Lung (tissue), 12 donors: ENCODE data around the gene ZNF521. TPM values are rescaled to one million over a fixed set of nuclear protein-coding genes. Genes with fewer than 3 reads are reported as not detected.
A peak's percentile ranks its signal among the peaks of the same experiment; 100 is the strongest.

Source experiments
- ATAC-seq: fragments of 200-7000 bp; cut with Tn5 transposase; one replicate; pipeline ENCODE4 v1.9.1; 2020; ENCODE audit warnings: moderate number of reproducible peaks; ENCODE audit not compliant: insufficient read depth, low FRiP score
- DNase-seq, 3 donors: peaks; one replicate each; pipeline ENCODE4 v3.0.0-alpha.2; 2013 to 2017
- H3K27ac ChIP-seq, 2 donors: one replicate each; pipeline ENCODE4 v1.5.1; 2013; ENCODE audit warnings: mild to moderate bottlenecking in 2 of 2, moderate library complexity in 2 of 2, control low read depth in 1 of 2, inconsistent platforms in 1 of 2, low read depth in 1 of 2, low read length in 1 of 2
- H3K27me3 ChIP-seq, 3 donors: one replicate each; pipeline ENCODE4 v1.5.1; 2013; ENCODE audit warnings: low read length in 2 of 3; ENCODE audit not compliant: control insufficient read depth in 3 of 3, insufficient read depth in 3 of 3
- H3K36me3 ChIP-seq, 4 donors: one replicate each; pipeline ENCODE4 v1.5.1; 2013; ENCODE audit warnings: low read length in 4 of 4, mild to moderate bottlenecking in 1 of 4, moderate library complexity in 1 of 4; ENCODE audit not compliant: control insufficient read depth in 4 of 4, insufficient read depth in 4 of 4
- H3K4me1 ChIP-seq, 5 donors: one replicate each; pipeline ENCODE4 v1.5.1; 2013; ENCODE audit warnings: low read length in 5 of 5, mild to moderate bottlenecking in 2 of 5, moderate library complexity in 1 of 5; ENCODE audit not compliant: control insufficient read depth in 5 of 5, insufficient read depth in 5 of 5
- H3K4me3 ChIP-seq: one replicate; pipeline ENCODE4 v1.5.1; 2013; ENCODE audit warnings: mild to moderate bottlenecking, control low read depth, moderate library complexity
- H3K9ac ChIP-seq, 2 donors: one replicate each; pipeline ENCODE4 v1.5.1; 2013; ENCODE audit warnings: low read length in 2 of 2, control low read depth in 1 of 2; ENCODE audit not compliant: insufficient read depth in 1 of 2
- H3K9me3 ChIP-seq, 4 donors: one replicate each; pipeline ENCODE4 v1.5.1; 2013; ENCODE audit warnings: low read length in 3 of 4, mild to moderate bottlenecking in 1 of 4, moderate library complexity in 1 of 4; ENCODE audit not compliant: control insufficient read depth in 4 of 4, insufficient read depth in 3 of 4
- WGBS, 2 donors: extraction: QIAGEN DNeasy Blood & Tissue Kit; methylation state at CpG; one replicate each; pipeline ENCODE4 v1.1.7; 2013; 5-methylcytosine and 5-hydroxymethylcytosine counted together
- polyA plus RNA-seq, 2 donors: library from polyadenylated mRNA; stranded (reverse); fragments of 200-250 nt; gene quantifications; one replicate each; pipeline ENCODE4 v1.2.1, GENCODE V29; 2013
- total RNA-seq, 2 donors: library from RNA; depleted of rRNA in 1 of 2; stranded (reverse); fragments of >200 nt in 1 of 2; gene quantifications; one replicate each; pipeline ENCODE4 v1.2.1, GENCODE V29; 2014 to 2021
- TF ChIP-seq, protein P1 (sequence below): IDR thresholded peaks from 2 replicates; pipeline ENCODE4 v1.5.1; 2012; ENCODE audit warnings: mild to moderate bottlenecking; ENCODE audit errors: control extremely low read depth, extremely low read depth
- donor health status: control.
- donor health status: control.
- donor health status: Bipolar disorder and iron deficiency.
- donor health status: healthy.
- donor health status: DM: yes; HTN: yes; CAD: no.

The ZNF521 gene
- total and polyA plus RNA-seq, 4 donors: 1.5 to 48.8 (median 10.7) TPM

DNA sequence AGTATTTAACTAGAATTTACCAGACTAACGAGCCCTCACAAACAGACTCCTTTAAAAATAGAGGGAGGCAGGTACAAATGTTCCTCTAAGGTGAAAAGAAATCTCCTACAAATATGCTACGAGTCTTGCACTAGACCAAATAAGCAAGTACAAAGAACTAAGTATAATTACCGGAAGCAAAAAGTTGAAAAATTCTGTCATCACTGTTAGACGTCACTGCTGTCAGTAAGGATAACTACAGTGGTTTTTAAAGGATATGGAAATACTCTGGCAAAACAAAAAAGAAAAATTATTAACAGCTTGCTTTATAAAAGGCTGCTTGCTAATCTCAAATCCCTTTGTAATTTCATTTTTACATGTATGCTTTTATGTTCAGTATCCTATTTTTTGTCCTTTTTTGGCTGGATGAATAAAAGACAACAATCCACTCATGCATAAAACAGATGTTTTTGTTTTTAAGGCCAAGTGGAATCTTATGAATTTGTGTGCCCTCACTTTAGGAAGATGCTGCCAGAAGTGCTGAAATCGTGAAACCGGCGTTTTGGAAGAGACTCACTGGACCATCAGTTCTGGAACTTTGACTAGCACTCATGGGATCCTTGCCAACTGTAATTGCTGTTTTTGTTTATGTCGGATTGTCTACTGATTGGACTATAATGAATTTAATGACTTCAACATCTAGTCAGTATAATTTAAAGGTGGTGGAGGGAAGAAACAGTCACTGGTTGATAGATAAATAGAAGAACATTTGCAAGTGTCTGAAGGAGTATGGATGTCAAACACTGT, 6.7 kb downstream of the ZNF521 start:
- Histone ChIP-seq H3K27ac (peak overlapping the region in 1 of 2 donors; percentile 29), H3K4me1 (peaks cover 1 to 44% (median 7%) of the 10 kb centered on the region in 5 donors), H3K27me3 (no peaks in the 10 kb centered on the region), H3K9me3 (no peaks in the 10 kb centered on the region), H3K9ac (no peak overlapping the region), H3K4me3 (no peak overlapping the region), H3K36me3 (no peaks in the 10 kb centered on the region)
- WGBS, 2 donors: 61 to 79% methylated on average over 8 of the region's 8 CpGs
- DNase-seq (peak; percentile 45 to 80 (median 78)), ATAC-seq (no peak)
- TF ChIP-seq, protein P1, sequence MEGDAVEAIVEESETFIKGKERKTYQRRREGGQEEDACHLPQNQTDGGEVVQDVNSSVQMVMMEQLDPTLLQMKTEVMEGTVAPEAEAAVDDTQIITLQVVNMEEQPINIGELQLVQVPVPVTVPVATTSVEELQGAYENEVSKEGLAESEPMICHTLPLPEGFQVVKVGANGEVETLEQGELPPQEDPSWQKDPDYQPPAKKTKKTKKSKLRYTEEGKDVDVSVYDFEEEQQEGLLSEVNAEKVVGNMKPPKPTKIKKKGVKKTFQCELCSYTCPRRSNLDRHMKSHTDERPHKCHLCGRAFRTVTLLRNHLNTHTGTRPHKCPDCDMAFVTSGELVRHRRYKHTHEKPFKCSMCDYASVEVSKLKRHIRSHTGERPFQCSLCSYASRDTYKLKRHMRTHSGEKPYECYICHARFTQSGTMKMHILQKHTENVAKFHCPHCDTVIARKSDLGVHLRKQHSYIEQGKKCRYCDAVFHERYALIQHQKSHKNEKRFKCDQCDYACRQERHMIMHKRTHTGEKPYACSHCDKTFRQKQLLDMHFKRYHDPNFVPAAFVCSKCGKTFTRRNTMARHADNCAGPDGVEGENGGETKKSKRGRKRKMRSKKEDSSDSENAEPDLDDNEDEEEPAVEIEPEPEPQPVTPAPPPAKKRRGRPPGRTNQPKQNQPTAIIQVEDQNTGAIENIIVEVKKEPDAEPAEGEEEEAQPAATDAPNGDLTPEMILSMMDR: no peak

DNA sequence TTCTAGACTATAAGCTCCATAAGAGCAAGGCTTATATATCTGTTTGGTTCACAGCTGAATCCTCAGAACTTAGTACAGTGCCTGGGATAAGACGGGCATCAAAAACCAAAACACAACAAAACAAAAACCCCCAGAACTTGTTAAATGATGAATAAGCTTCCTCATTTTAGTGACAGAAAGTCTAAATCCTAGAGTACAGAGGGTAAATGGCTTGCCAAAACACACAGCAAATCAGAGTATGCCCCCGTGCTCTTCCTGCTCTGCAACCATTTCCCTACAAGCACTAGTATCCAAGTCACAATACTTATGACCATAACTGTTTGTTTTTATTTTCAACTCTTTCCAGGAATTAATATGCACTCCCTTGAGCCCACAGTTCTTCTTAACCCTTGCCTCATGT, 10.1 kb downstream of the ZNF521 start:
- DNase-seq (no peak), ATAC-seq (no peak)
- Histone ChIP-seq H3K27ac (no peak overlapping the region), H3K36me3 (no peaks in the 10 kb centered on the region), H3K27me3 (no peaks in the 10 kb centered on the region), H3K4me1 (peaks cover 0 to 36% (median 5%) of the 10 kb centered on the region in 5 donors), H3K9ac (no peak overlapping the region), H3K9me3 (no peaks in the 10 kb centered on the region), H3K4me3 (no peak overlapping the region)
- 37 to 67% methylated on average over 2 of the region's 2 CpGs for WGBS, 2 donors
- TF ChIP-seq, protein P1: no peak

DNA sequence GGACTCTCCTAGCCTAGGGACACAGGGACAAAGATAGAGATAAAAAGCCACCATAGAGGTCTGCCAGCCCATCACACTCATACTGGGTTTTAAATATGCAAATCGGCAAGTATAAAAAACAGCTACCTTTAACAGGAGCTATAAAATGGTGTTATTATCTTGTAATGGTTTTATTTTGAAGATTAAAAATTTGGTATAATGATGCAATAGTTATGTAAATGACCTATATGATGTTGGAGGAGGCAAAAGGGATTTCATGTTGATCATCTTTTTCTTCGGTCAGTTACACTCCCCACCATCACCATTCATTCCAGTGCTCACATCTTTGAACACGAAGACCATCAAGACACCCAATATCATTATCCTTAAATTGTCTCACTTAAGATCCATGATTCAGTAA, 11.2 kb downstream of the ZNF521 start:
- no peaks in the 10 kb centered on the region for H3K9me3 ChIP-seq
- H3K4me1 ChIP-seq: peaks cover 0 to 25% (median 9%) of the 10 kb centered on the region in 5 donors
- WGBS, 2 donors: 96 to 98% methylated on average over 3 of the region's 3 CpGs
- ATAC-seq: no peak
- H3K36me3 ChIP-seq: no peaks in the 10 kb centered on the region
- H3K9ac ChIP-seq: no peak overlapping the region
- no peak overlapping the region for H3K4me3 ChIP-seq
- no peak overlapping the region for H3K27ac ChIP-seq
- DNase-seq: no peak
- no peaks in the 10 kb centered on the region for H3K27me3 ChIP-seq
- TF ChIP-seq, protein P1: no peak
